Measurements from ENCODE around the gene ING3. TPM values are rescaled to one million over a fixed set of nuclear protein-coding genes. Genes with fewer than 3 reads are reported as not detected.

Gene ING3
- total RNA-seq, 1 experiment from 2014 or later = 23.1 TPM

- Histone ChIP-seq H3K18ac (ENCODE audit: insufficient read length, low read depth, low read length) (no peak overlapping the region), H2BK120ac (ENCODE audit: low read depth, low read length, poor library complexity, severe bottlenecking) (no peak overlapping the region), H3K9me3 (ENCODE audit: control insufficient read depth, low read depth, low read length) (no peaks in the 10 kb centered on the region), H2BK15ac (ENCODE audit: low read depth, low read length) (no peak overlapping the region), H3K56ac (ENCODE audit: insufficient read length, low read depth, low read length) (no peak overlapping the region), H4K91ac (ENCODE audit: insufficient read length, low read depth, low read length) (no peak overlapping the region), H2AFZ (ENCODE audit: low read length) (no peak overlapping the region), H4K8ac (replicated peaks; ENCODE audit: insufficient read length, low read depth, low read length) (no peak overlapping the region), H3K14ac (ENCODE audit: insufficient read depth, low read length) (no peak overlapping the region), H3K23me2 (ENCODE audit: insufficient read length, low read depth, low read length, poor library complexity, severe bottlenecking) (peaks cover 4% of the 10 kb centered on the region), H4K20me1 (ENCODE audit: control insufficient read depth, insufficient read depth, insufficient read length) (no peaks in the 10 kb centered on the region), H3K23ac (ENCODE audit: insufficient read length, low read depth, low read length) (no peak overlapping the region), H3K9ac (ENCODE audit: extremely low read depth, insufficient read length, low read length) (no peak overlapping the region), H3K4me2 (ENCODE audit: insufficient read depth, insufficient read length, low read length) (no peak overlapping the region), H3K27me3 (ENCODE audit: insufficient read depth, low read length) (peaks cover 3% of the 10 kb centered on the region; the same call in 1 of the 2 replicates), H2BK20ac (ENCODE audit: low read depth, low read length, poor library complexity, severe bottlenecking) (no peak overlapping the region), H3K27ac (ENCODE audit: insufficient read length, low read depth, low read length) (no peak overlapping the region), H2BK12ac (ENCODE audit: insufficient read length, low read depth, low read length) (no peak overlapping the region), H3K79me2 (ENCODE audit: insufficient read depth, low read length) (no peaks in the 10 kb centered on the region), H2BK5ac (ENCODE audit: insufficient read length, low read length) (no peak overlapping the region), H4K5ac (ENCODE audit: insufficient read length, low read depth, low read length) (no peak overlapping the region), H3K79me1 (ENCODE audit: insufficient read depth, low read depth, low read length, poor library complexity, severe bottlenecking) (no peaks in the 10 kb centered on the region), H2AK5ac (ENCODE audit: insufficient read length, low read length) (no peak overlapping the region), H3T11ph (ENCODE audit: low read length) (no peak overlapping the region), H3K4ac (ENCODE audit: low read depth, low read length) (no peak overlapping the region), H3K4me1 (ENCODE audit: insufficient read depth, low read length) (no peaks in the 10 kb centered on the region)
- Mint-ChIP-seq H3K27ac (no peak overlapping the region), H3K9me3 (no peaks in the 10 kb centered on the region), H3K36me3 (ENCODE audit: insufficient read depth in 1 of 3, low read depth in 3 of 3) (no peaks in the 10 kb centered on the region), H3K27me3 (ENCODE audit: low read depth) (peaks cover 30% of the 10 kb centered on the region), H3K4me3 (no peak overlapping the region), H3K4me1 (peaks cover 10 to 14% of the 10 kb centered on the region in 2 experiments)
- TF ChIP-seq CTCF (conservative IDR thresholded peaks at IDR 0.05) = no peak
- no peak for DNase-seq
- WGBS (ENCODE audit: extremely low coverage, insufficient read length, low lambda C conversion rate) = no CpG with 5 or more reads among the region's 3 CpGs
Measured at GRCh38 chr7:120987280-120987679, 36.7 kb downstream of the ING3 start.
